Activated T-helper 17 cell treated with anti-CD3 and anti-CD28 coated beads, Interleukin-2, amount 50 U/mL, for 72 hours (primary cell): ENCODE results near the gene IRAK1BP1. TPM values are rescaled to one million over a fixed set of nuclear protein-coding genes. Genes with fewer than 3 reads are reported as not detected.
"Not testable (repeated sequence)": the region's sequence is repeated elsewhere in the genome, so short reads cannot be mapped to it uniquely, and the experiment has no call there.

Source experiments
- ATAC-seq: fragments of 150-1000 bp; cut with Tn5 transposase; replicated peaks from 2 replicates; pipeline ENCODE4 v1.10.0; 2021; ENCODE audit warnings: mild to moderate bottlenecking, moderate library complexity
- H3K27ac Mint-ChIP-seq: one replicate; pipeline ENCODE4 v1.8.0; 2022; ENCODE audit warnings: mixed read lengths
- H3K27me3 Mint-ChIP-seq: one replicate; pipeline ENCODE4 v1.8.0; 2022; ENCODE audit warnings: mixed read lengths
- H3K36me3 Mint-ChIP-seq: one replicate; pipeline ENCODE4 v1.8.0; 2022; ENCODE audit warnings: low read depth, mild to moderate bottlenecking, mixed read lengths
- H3K4me1 Mint-ChIP-seq: one replicate; pipeline ENCODE4 v1.8.0; 2022; ENCODE audit warnings: mixed read lengths
- H3K4me3 Mint-ChIP-seq: one replicate; pipeline ENCODE4 v1.8.0; 2022; ENCODE audit warnings: mild to moderate bottlenecking, mixed read lengths
- H3K9me3 Mint-ChIP-seq: one replicate; pipeline ENCODE4 v1.8.0; 2022; ENCODE audit warnings: mixed read lengths
- total RNA-seq, 2 donors: library from RNA; stranded (reverse); gene quantifications; one replicate each; pipeline ENCODE4 v1.2.3, GENCODE V29; 2022

The IRAK1BP1 gene
- total RNA-seq, 2 donors from 2014 or later = 0.58 to 1.7 TPM

- no peak overlapping the region for H3K27ac Mint-ChIP-seq
- peaks cover 10% of the 10 kb centered on the region for H3K27me3 Mint-ChIP-seq
- no peaks in the 10 kb centered on the region for H3K36me3 Mint-ChIP-seq
- no peaks in the 10 kb centered on the region for H3K4me1 Mint-ChIP-seq
- H3K9me3 Mint-ChIP-seq = peaks cover 29% of the 10 kb centered on the region
- H3K4me3 Mint-ChIP-seq = no peak overlapping the region
- ATAC-seq = no peak
Measured at GRCh38 chr6:78916411-78916810, 49.1 kb downstream of the IRAK1BP1 start.

DNA sequence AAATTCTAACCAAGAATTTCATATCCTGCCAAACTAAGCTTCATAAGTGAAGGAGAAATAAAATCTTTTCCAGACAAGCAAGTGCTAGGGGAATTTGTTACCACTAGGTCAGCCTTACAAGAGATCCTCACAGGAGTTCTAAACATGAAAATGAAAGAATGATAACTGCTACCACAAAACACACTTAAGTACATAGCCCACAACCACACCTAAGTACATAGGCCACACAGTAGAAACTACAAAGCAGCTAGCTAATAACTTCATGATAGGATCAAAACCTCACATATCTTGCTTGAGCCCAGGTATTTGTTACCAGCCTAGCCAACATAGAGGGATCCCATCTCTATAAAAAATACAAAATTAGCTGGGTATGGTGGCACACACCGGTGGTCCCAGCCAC, 50.4 kb downstream of the IRAK1BP1 start:
- peaks cover 4% of the 10 kb centered on the region for H3K27me3 Mint-ChIP-seq
- no peak for ATAC-seq
- peaks cover 29% of the 10 kb centered on the region for H3K9me3 Mint-ChIP-seq
- no peak overlapping the region for H3K4me3 Mint-ChIP-seq
- H3K4me1 Mint-ChIP-seq = no peaks in the 10 kb centered on the region
- H3K27ac Mint-ChIP-seq = no peak overlapping the region
- H3K36me3 Mint-ChIP-seq = no peaks in the 10 kb centered on the region

GRCh38 chr6:78921168-78921567, 53.8 kb downstream of the IRAK1BP1 start:
- not testable (repeated sequence) for H3K36me3 Mint-ChIP-seq, ATAC-seq, H3K4me1 Mint-ChIP-seq, H3K27me3 Mint-ChIP-seq, H3K4me3 Mint-ChIP-seq, H3K27ac Mint-ChIP-seq
- H3K9me3 Mint-ChIP-seq = peaks cover 34% of the 10 kb centered on the region

GRCh38 chr6:78925317-78925716, 58.0 kb downstream of the IRAK1BP1 start:
- Mint-ChIP-seq H3K36me3 (no peaks in the 10 kb centered on the region), H3K4me1 (no peaks in the 10 kb centered on the region), H3K9me3 (peaks cover 32% of the 10 kb centered on the region), H3K4me3 (no peak overlapping the region), H3K27ac (no peak overlapping the region), H3K27me3 (no peaks in the 10 kb centered on the region)
- no peak for ATAC-seq

- Mint-ChIP-seq H3K27ac (no peak overlapping the region), H3K4me3 (no peak overlapping the region), H3K36me3 (peaks cover 30% of the 10 kb centered on the region), H3K9me3 (no peaks in the 10 kb centered on the region), H3K4me1 (no peaks in the 10 kb centered on the region), H3K27me3 (no peaks in the 10 kb centered on the region)
- ATAC-seq = no peak
Measured at GRCh38 chr6:78935553-78935952, 68.2 kb downstream of the IRAK1BP1 start.

DNA sequence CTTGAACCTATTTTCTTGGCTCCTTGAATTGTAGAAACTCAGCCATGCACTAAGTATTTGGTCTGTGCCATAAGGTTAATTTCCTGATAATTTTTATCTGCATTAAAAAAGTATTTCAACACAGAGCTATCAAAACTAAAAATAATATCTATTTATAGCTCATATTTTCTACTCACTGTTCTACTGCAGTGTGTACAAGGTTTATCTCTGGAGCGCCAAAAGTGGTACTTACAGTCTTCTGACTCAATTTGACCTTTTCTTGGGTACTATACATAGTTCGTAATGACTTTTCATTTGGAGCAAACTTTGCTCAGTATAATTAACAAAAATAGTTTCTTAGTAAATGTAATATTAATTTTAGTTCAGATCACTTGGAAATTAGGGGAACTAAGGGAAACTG, 69.2 kb downstream of the IRAK1BP1 start:
- Mint-ChIP-seq H3K9me3 (no peaks in the 10 kb centered on the region), H3K4me1 (no peaks in the 10 kb centered on the region), H3K4me3 (no peak overlapping the region)

GRCh38 chr6:78942446-78942845, 75.1 kb downstream of the IRAK1BP1 start:
- ATAC-seq = no peak
- peaks cover 90% of the 10 kb centered on the region for H3K36me3 Mint-ChIP-seq
- H3K4me3 Mint-ChIP-seq = no peak overlapping the region
- H3K4me1 Mint-ChIP-seq = no peaks in the 10 kb centered on the region
- H3K27me3 Mint-ChIP-seq = no peaks in the 10 kb centered on the region
- H3K9me3 Mint-ChIP-seq = no peaks in the 10 kb centered on the region
- H3K27ac Mint-ChIP-seq = no peak overlapping the region

More for the DNA sequence above, 69.2 kb downstream of the IRAK1BP1 start:
- H3K27ac Mint-ChIP-seq = no peak overlapping the region
- H3K27me3 Mint-ChIP-seq = no peaks in the 10 kb centered on the region
- peaks cover 39% of the 10 kb centered on the region for H3K36me3 Mint-ChIP-seq
- ATAC-seq = no peak

DNA sequence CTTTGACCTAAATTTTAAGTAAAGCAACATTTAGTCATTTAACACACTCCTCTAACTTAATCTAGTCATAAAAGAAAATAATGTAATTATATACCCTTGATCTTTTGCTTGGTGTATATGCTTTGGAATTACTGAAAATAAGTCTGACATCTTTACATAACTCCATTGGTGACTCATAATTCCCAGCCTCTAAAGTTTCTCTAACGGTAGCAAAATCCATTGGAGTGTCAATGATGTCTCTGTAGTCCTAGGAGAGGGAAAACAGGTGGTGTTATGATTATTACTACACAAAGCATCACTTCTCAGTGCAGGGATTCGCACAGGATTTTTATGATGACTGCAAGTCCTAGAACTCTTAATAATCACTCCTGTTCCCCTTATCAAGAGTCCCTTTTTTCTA, 80.2 kb downstream of the IRAK1BP1 start:
- no peak overlapping the region for H3K4me3 Mint-ChIP-seq
- H3K4me1 Mint-ChIP-seq = no peaks in the 10 kb centered on the region

DNA sequence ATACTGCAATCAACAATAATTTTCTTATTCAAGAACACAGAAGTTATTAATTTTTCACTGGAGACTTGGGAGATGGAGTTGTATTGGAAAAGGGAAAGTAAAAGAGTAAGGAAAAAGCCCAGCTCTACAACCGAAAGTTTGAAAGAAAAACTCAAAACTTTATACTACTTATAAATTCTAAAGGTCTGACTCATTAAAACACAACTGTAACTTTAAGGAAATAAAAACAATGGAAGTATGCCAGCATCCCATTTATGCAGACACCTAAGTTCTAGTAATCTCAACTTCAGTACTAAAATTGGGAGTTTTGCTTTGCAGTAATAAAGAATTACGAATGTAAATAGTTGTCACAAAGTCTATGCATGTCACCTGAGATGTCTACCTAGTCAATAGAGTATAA, 80.6 kb downstream of the IRAK1BP1 start:
- Mint-ChIP-seq H3K27ac (no peak overlapping the region), H3K4me3 (no peak overlapping the region), H3K9me3 (peaks cover 5% of the 10 kb centered on the region), H3K36me3 (peaks cover 99% of the 10 kb centered on the region), H3K4me1 (no peaks in the 10 kb centered on the region), H3K27me3 (no peaks in the 10 kb centered on the region)
- no peak for ATAC-seq

More for the DNA sequence above, 80.2 kb downstream of the IRAK1BP1 start:
- Mint-ChIP-seq H3K9me3 (peaks cover 3% of the 10 kb centered on the region), H3K36me3 (peaks cover 97% of the 10 kb centered on the region), H3K27me3 (no peaks in the 10 kb centered on the region), H3K27ac (no peak overlapping the region)
- ATAC-seq = no peak

- no peak overlapping the region for H3K4me3 Mint-ChIP-seq
- peaks cover 5% of the 10 kb centered on the region for H3K9me3 Mint-ChIP-seq
- ATAC-seq = no peak
- H3K27me3 Mint-ChIP-seq = no peaks in the 10 kb centered on the region
- peaks cover 99% of the 10 kb centered on the region for H3K36me3 Mint-ChIP-seq
- no peaks in the 10 kb centered on the region for H3K4me1 Mint-ChIP-seq
- no peak overlapping the region for H3K27ac Mint-ChIP-seq
Measured at GRCh38 chr6:78948785-78949184, 81.4 kb downstream of the IRAK1BP1 start.

- Mint-ChIP-seq H3K36me3 (peaks cover 100% of the 10 kb centered on the region), H3K27ac (no peak overlapping the region), H3K4me1 (no peaks in the 10 kb centered on the region), H3K9me3 (peaks cover 5% of the 10 kb centered on the region), H3K27me3 (no peaks in the 10 kb centered on the region), H3K4me3 (no peak overlapping the region)
- no peak for ATAC-seq
Measured at GRCh38 chr6:78952362-78952761, 85.0 kb downstream of the IRAK1BP1 start.

Other genes with a start within 250 kb of the IRAK1BP1 start
- 10 to 100 TPM; 28.7 to 31.3 TPM for gene PHIP, start 210.7 kb downstream of the IRAK1BP1 start, total RNA-seq